ENCODE measurements around the gene KIZ. TPM values are rescaled to one million over a fixed set of nuclear protein-coding genes. Genes with fewer than 3 reads are reported as not detected.

KIZ gene
- total and polyA plus RNA-seq, 2 of the 4 experiments (the other 2 are of a cell fraction) = 9.9 to 14.0 TPM

- in situ Hi-C loops (cut with MboI; ENCODE audit: low sequenced_read_pairs) = loop anchor here (25.0 kb wide), 1 partner anchor 367 kb away; no protein-coding TSS in a partner anchor
- dilution Hi-C loops (cut with HindIII; ENCODE audit: low sequenced_read_pairs, unreplicated experiment) = no loop called here
- ATAC-seq (ENCODE audit: low read depth) = no peak; the same call in 1 of the 2 replicates
These were observed 103.3 kb downstream of the KIZ start for GRCh38 chr20:21229163-21229562.

More at GRCh38 chr20:21229163-21229562, 103.3 kb downstream of the KIZ start:
- ChIA-PET CTCF (interaction anchor here (0.5 kb wide), 1 partner anchor 125 kb away, joined by 3 read pairs; no protein-coding TSS in a partner anchor), POLR2A (ENCODE audit: unreplicated experiment) (no interaction called here)
- Histone ChIP-seq H3K4ac (ENCODE audit: low read depth, low read length) (no peak overlapping the region), H3K27me3 (ENCODE audit: control insufficient read depth, insufficient read depth, low read length) (no peaks in the 10 kb centered on the region), H3K9me3 (ENCODE audit: control insufficient read depth, insufficient read depth, low read length) (no peaks in the 10 kb centered on the region), H4K20me1 (ENCODE audit: insufficient read depth, low read length) (no peaks in the 10 kb centered on the region), H3K79me1 (ENCODE audit: low read depth in 1 of 2, low read length in 2 of 2) (no peaks in the 10 kb centered on the region), H3K4me3 (ENCODE audit: insufficient read depth, low read depth, low read length) (no peak overlapping the region), H3K23ac (ENCODE audit: low read depth, low read length) (no peak overlapping the region), H3K27ac (ENCODE audit: insufficient read depth, low read length) (no peak overlapping the region), H2AK9ac (replicated peaks; ENCODE audit: low read depth, low read length, poor library complexity) (no peak overlapping the region), H2AFZ (replicated peaks; ENCODE audit: low read length, poor library complexity) (no peak overlapping the region), H4K5ac (ENCODE audit: low read depth, low read length) (no peak overlapping the region), H3K56ac (ENCODE audit: extremely low read depth, insufficient read depth, low read length) (no peak overlapping the region), H2BK15ac (ENCODE audit: low read depth, low read length) (no peak overlapping the region), H3K9ac (ENCODE audit: low read depth, low read length) (no peak overlapping the region), H3K4me1 (ENCODE audit: control insufficient read depth, insufficient read depth, low read length) (peaks cover 7% of the 10 kb centered on the region), H3K9me1 (ENCODE audit: insufficient read depth, low read length) (no peaks in the 10 kb centered on the region), H3K36me3 (ENCODE audit: control insufficient read depth, insufficient read depth, low read length) (peaks cover 4% of the 10 kb centered on the region; the same call in 1 of the 2 replicates), H3K4me2 (ENCODE audit: low read depth, low read length) (no peak overlapping the region), H3K14ac (replicated peaks; ENCODE audit: low read depth, low read length) (no peak overlapping the region), H2BK120ac (ENCODE audit: low read depth, low read length) (no peak overlapping the region), H4K8ac (ENCODE audit: low read depth in 2 of 2, low read length in 2 of 2) (no peak overlapping the region), H3K18ac (ENCODE audit: low read depth, low read length) (no peak overlapping the region), H2AK5ac (ENCODE audit: low read depth, low read length) (no peak overlapping the region), H4K91ac (ENCODE audit: insufficient read depth, low read depth, low read length) (no peak overlapping the region), H2BK20ac (ENCODE audit: low read depth, low read length) (no peak overlapping the region), H2BK5ac (ENCODE audit: low read depth, low read length, poor library complexity, severe bottlenecking) (no peak overlapping the region)
- WGBS, 2 experiments (ENCODE audit: extremely low coverage in 2 of 2, insufficient read length in 1 of 2) = no CpG with 5 or more reads among the region's 2 CpGs
- no peak for TF ChIP-seq MXI1 (IDR thresholded peaks at IDR 0.05; ENCODE audit: borderline replicate concordance, low read depth, low read length)
- TF ChIP-seq POLR2A (IDR thresholded peaks at IDR 0.05; ENCODE audit: low read depth, low read length) = no peak
- intact Hi-C loops (cut with micrococcal nuclease) = no loop called here
- DNase-seq = peak; percentile 15
- no TSS peak for BruUV-seq (replicated peaks)

Data from IMR-90 (cell line).